Astrocyte (in vitro differentiated cells and primary cell): ENCODE measurements around the gene CNGA1. TPM values are rescaled to one million over a fixed set of nuclear protein-coding genes. Genes with fewer than 3 reads are reported as not detected.

Experiments
- DNase-seq: peaks from one replicate; pipeline ENCODE4 v3.0.0-alpha.2; 2010; ENCODE audit warnings: low read depth
- FAIRE-seq: peaks from 2 replicates; lab custom pipeline; 2011; peaks lifted over from hg19 to GRCh38; lab: Jason Lieb, UNC
- H2AFZ ChIP-seq: 2 replicates; pipeline ENCODE4 v1.6.0; 2012; ENCODE audit warnings: low read depth, low read length, inconsistent platforms
- H3K27ac ChIP-seq: 2 replicates; pipeline ENCODE4 v1.5.1; 2011; ENCODE audit warnings: low read depth, low read length, inconsistent platforms
- H3K27me3 ChIP-seq: 2 replicates; pipeline ENCODE4 v1.6.0; 2011; ENCODE audit warnings: low read length, inconsistent platforms; ENCODE audit not compliant: insufficient read depth
- H3K36me3 ChIP-seq: 2 replicates; pipeline ENCODE4 v1.5.1; 2011; ENCODE audit warnings: low read length, inconsistent platforms; ENCODE audit not compliant: insufficient read depth
- H3K4me1 ChIP-seq: 2 replicates; pipeline ENCODE4 v1.5.1; 2011; ENCODE audit warnings: low read length, inconsistent platforms; ENCODE audit not compliant: insufficient read depth
- H3K4me2 ChIP-seq: 2 replicates; pipeline ENCODE4 v1.6.0; 2012; ENCODE audit warnings: low read length, inconsistent platforms
- H3K4me3 ChIP-seq: 2 replicates; pipeline ENCODE4 v1.5.1; 2011; ENCODE audit warnings: low read depth, mild to moderate bottlenecking, low read length, inconsistent platforms; ENCODE audit not compliant: insufficient read depth
- H3K79me2 ChIP-seq: 2 replicates; pipeline ENCODE4 v1.6.0; 2012; ENCODE audit warnings: mild to moderate bottlenecking, low read length, inconsistent platforms; ENCODE audit not compliant: insufficient read depth
- H3K9ac ChIP-seq: 2 replicates; pipeline ENCODE4 v1.6.0; 2012; ENCODE audit warnings: mild to moderate bottlenecking, low read length, inconsistent platforms
- H3K9me3 ChIP-seq: 2 replicates; pipeline ENCODE4 v1.5.1; 2012; ENCODE audit warnings: low read depth, mild to moderate bottlenecking, low read length, inconsistent platforms; ENCODE audit not compliant: insufficient read depth
- H4K20me1 ChIP-seq: 2 replicates; pipeline ENCODE4 v1.6.0; 2012; ENCODE audit warnings: low read length, inconsistent platforms; ENCODE audit not compliant: insufficient read depth
- H3K27ac Mint-ChIP-seq: one replicate; pipeline ENCODE4 v1.8.0; 2021; ENCODE audit warnings: mild to moderate bottlenecking, mixed read lengths; ENCODE audit not compliant: unreplicated experiment
- H3K27me3 Mint-ChIP-seq: one replicate; pipeline ENCODE4 v1.8.0; 2021; ENCODE audit warnings: low read depth, mixed read lengths; ENCODE audit not compliant: unreplicated experiment
- H3K36me3 Mint-ChIP-seq: one replicate; pipeline ENCODE4 v1.8.0; 2021; ENCODE audit warnings: low read depth, mixed read lengths; ENCODE audit not compliant: unreplicated experiment
- H3K4me1 Mint-ChIP-seq: one replicate; pipeline ENCODE4 v1.8.0; 2021; ENCODE audit warnings: low read depth, mixed read lengths; ENCODE audit not compliant: unreplicated experiment
- H3K4me3 Mint-ChIP-seq: one replicate; pipeline ENCODE4 v1.8.0; 2021; ENCODE audit warnings: mild to moderate bottlenecking, moderate library complexity, mixed read lengths; ENCODE audit not compliant: unreplicated experiment
- H3K9me3 Mint-ChIP-seq: one replicate; pipeline ENCODE4 v1.8.0; 2021; ENCODE audit warnings: mild to moderate bottlenecking, mixed read lengths; ENCODE audit not compliant: unreplicated experiment
- EZH2 ChIP-seq: IDR thresholded peaks from 2 replicates; pipeline ENCODE4 v1.6.1; 2012; ENCODE audit warnings: mild to moderate bottlenecking, low read length, inconsistent platforms; ENCODE audit not compliant: insufficient read depth
- total RNA-seq: library from RNA; stranded (reverse); gene quantifications from 2 replicates; pipeline ENCODE4 v1.2.1, GENCODE V29; 2021
- TF ChIP-seq, protein P1 (sequence below): IDR thresholded peaks from 2 replicates; pipeline ENCODE4 v1.5.1; 2011; ENCODE audit warnings: low read depth, mild to moderate bottlenecking, inconsistent platforms, low read length, moderate library complexity; ENCODE audit not compliant: insufficient read depth

The CNGA1 gene
- total RNA-seq, 1 donor from 2014 or later = not detected

DNA sequence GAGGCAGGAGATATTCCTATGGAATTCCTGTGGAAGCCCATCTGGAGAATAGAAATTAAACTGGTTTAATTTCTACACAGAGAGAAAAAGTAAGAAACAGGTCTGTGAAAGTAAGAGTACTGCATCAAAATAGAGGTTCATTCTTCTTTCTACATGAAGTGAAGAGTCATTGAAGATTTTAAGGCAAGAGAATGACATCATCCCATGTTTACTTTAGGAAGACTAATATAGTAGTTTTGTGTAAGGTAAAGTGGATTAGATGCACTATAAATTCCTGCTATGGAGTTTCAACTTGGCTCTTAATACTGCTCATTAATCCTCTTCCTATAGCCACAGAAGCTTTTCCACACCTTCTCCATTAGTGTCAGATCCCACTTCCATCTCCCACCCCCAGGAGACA lies 47.6 kb downstream of the CNGA1 start:
- H3K79me2 ChIP-seq = no peaks in the 10 kb centered on the region
- Mint-ChIP-seq H3K27ac (no peak overlapping the region), H3K9me3 (peaks cover 2% of the 10 kb centered on the region), H3K36me3 (no peaks in the 10 kb centered on the region), H3K27me3 (no peaks in the 10 kb centered on the region), H3K4me3 (no peak overlapping the region), H3K4me1 (no peaks in the 10 kb centered on the region)
- no peak overlapping the region for H3K9ac ChIP-seq
- DNase-seq (no peak), FAIRE-seq (no peak)
- H3K4me1 ChIP-seq = no peaks in the 10 kb centered on the region
- H4K20me1 ChIP-seq = no peaks in the 10 kb centered on the region
- H3K27me3 ChIP-seq = no peaks in the 10 kb centered on the region
- no peak overlapping the region for H3K27ac ChIP-seq
- H3K4me2 ChIP-seq = no peak overlapping the region
- no peak for TF ChIP-seq EZH2
- TF ChIP-seq, protein P1, sequence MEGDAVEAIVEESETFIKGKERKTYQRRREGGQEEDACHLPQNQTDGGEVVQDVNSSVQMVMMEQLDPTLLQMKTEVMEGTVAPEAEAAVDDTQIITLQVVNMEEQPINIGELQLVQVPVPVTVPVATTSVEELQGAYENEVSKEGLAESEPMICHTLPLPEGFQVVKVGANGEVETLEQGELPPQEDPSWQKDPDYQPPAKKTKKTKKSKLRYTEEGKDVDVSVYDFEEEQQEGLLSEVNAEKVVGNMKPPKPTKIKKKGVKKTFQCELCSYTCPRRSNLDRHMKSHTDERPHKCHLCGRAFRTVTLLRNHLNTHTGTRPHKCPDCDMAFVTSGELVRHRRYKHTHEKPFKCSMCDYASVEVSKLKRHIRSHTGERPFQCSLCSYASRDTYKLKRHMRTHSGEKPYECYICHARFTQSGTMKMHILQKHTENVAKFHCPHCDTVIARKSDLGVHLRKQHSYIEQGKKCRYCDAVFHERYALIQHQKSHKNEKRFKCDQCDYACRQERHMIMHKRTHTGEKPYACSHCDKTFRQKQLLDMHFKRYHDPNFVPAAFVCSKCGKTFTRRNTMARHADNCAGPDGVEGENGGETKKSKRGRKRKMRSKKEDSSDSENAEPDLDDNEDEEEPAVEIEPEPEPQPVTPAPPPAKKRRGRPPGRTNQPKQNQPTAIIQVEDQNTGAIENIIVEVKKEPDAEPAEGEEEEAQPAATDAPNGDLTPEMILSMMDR = no peak
- no peaks in the 10 kb centered on the region for H3K9me3 ChIP-seq
- no peak overlapping the region for H3K4me3 ChIP-seq
- no peak overlapping the region for H2AFZ ChIP-seq
- no peaks in the 10 kb centered on the region for H3K36me3 ChIP-seq

DNA sequence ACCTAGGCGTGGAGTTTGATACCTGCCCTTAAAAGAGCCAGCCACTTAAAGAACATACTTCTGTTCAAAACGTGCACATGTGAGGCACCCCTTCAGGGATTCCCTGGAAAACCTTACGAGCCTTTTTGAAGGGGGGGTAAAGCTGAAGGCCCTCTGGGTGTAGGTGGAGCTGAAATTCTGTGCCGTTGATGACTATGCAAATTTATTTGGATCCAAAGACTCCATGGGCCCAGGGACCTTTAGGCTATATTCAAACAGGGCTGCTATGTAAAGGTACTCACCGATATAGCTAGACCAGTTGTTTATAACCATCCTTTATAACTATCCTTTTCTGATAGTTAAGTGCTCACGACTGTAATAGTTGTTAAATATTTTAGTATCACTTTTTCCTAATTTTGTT lies 61.8 kb downstream of the CNGA1 start:
- no peaks in the 10 kb centered on the region for H3K27me3 Mint-ChIP-seq
- no peak overlapping the region for H2AFZ ChIP-seq

DNA sequence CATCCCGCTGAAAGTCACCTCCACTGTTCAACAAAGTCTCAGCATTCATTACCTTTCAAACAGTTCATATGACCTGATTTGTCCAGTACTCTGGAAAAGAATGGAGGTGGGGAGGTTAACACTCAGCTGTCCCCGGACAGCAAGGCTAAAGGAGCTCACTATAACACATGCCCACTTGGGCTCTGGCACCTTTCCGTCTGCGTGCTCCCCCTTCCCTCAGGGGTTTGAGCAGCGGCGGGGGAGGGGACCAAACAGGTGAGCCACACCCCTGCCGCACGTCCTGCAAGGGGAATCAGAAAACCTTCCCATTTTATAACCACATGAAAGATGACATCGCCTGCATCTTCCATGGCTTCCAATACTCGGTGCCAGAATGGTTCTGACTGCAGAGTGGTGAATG lies 62.2 kb downstream of the CNGA1 start:
- Mint-ChIP-seq H3K4me3 (no peak overlapping the region), H3K4me1 (no peaks in the 10 kb centered on the region), H3K27ac (no peak overlapping the region), H3K36me3 (no peaks in the 10 kb centered on the region), H3K27me3 (no peaks in the 10 kb centered on the region), H3K9me3 (no peaks in the 10 kb centered on the region)
- DNase-seq = no peak
- no peaks in the 10 kb centered on the region for H4K20me1 ChIP-seq
- H3K4me1 ChIP-seq = no peaks in the 10 kb centered on the region
- H3K79me2 ChIP-seq = no peaks in the 10 kb centered on the region
- TF ChIP-seq, protein P1 = no peak
- no peak for TF ChIP-seq EZH2
- no peak overlapping the region for H3K27ac ChIP-seq
- no peak overlapping the region for H2AFZ ChIP-seq
- H3K36me3 ChIP-seq = no peaks in the 10 kb centered on the region
- H3K4me3 ChIP-seq = no peak overlapping the region
- FAIRE-seq = no peak
- no peaks in the 10 kb centered on the region for H3K9me3 ChIP-seq
- H3K4me2 ChIP-seq = no peak overlapping the region
- H3K27me3 ChIP-seq = no peaks in the 10 kb centered on the region
- H3K9ac ChIP-seq = no peak overlapping the region

More for the DNA sequence above, 61.8 kb downstream of the CNGA1 start:
- H3K36me3 Mint-ChIP-seq = no peaks in the 10 kb centered on the region
- H3K36me3 ChIP-seq = no peaks in the 10 kb centered on the region
- no peak overlapping the region for H3K4me2 ChIP-seq
- FAIRE-seq (no peak), DNase-seq (no peak)
- H3K9me3 Mint-ChIP-seq = no peaks in the 10 kb centered on the region
- H3K27ac ChIP-seq = no peak overlapping the region
- no peak for TF ChIP-seq EZH2
- TF ChIP-seq, protein P1 = no peak
- no peak overlapping the region for H3K9ac ChIP-seq
- H3K4me3 Mint-ChIP-seq = no peak overlapping the region
- H3K27me3 ChIP-seq = no peaks in the 10 kb centered on the region
- no peaks in the 10 kb centered on the region for H3K79me2 ChIP-seq
- H3K27ac Mint-ChIP-seq = no peak overlapping the region
- no peaks in the 10 kb centered on the region for H4K20me1 ChIP-seq
- no peak overlapping the region for H3K4me3 ChIP-seq
- H3K9me3 ChIP-seq = no peaks in the 10 kb centered on the region
- no peaks in the 10 kb centered on the region for H3K4me1 ChIP-seq
- H3K4me1 Mint-ChIP-seq = no peaks in the 10 kb centered on the region
